ENCODE data around the gene TMEM69.
"Not testable (repeated sequence)": the region's sequence is repeated elsewhere in the genome, so short reads cannot be mapped to it uniquely, and the experiment has no call there.

TMEM69 gene

GRCh38 chr1:45677751-45678245 lies 10.2 kb upstream of the TMEM69 start:
- H3K4me1 ChIP-seq (ENCODE audit: control insufficient read depth, insufficient read depth, low read length) = peaks cover 12% of the 10 kb centered on the region
- no peak overlapping the region for H3K27ac ChIP-seq (ENCODE audit: low read length)
- no peaks in the 10 kb centered on the region for H3K27me3 ChIP-seq (ENCODE audit: control insufficient read depth in 1 of 2, insufficient read depth in 2 of 2, low read length in 2 of 2)
- H3K4me3 ChIP-seq (ENCODE audit: low read length in 2 of 2) = no peak overlapping the region
- peaks cover 0 to 3% of the 10 kb centered on the region in 2 donors for H3K36me3 ChIP-seq (ENCODE audit: control insufficient read depth in 2 of 2, insufficient read depth in 2 of 2, low read length in 2 of 2)
- no peaks in the 10 kb centered on the region for H3K9me3 ChIP-seq (ENCODE audit: control insufficient read depth in 2 of 2, low read length in 2 of 2)
- H3K9ac ChIP-seq (ENCODE audit: low read length in 2 of 2) = no peak overlapping the region

- no peak overlapping the region for H3K4me3 ChIP-seq (ENCODE audit: low read length in 2 of 2)
- H3K9me3 ChIP-seq (ENCODE audit: control insufficient read depth in 2 of 2, low read length in 2 of 2) = no peaks in the 10 kb centered on the region
- H3K27ac ChIP-seq (ENCODE audit: low read length) = no peak overlapping the region
- H3K27me3 ChIP-seq (ENCODE audit: control insufficient read depth in 1 of 2, insufficient read depth in 2 of 2, low read length in 2 of 2) = no peaks in the 10 kb centered on the region
- H3K4me1 ChIP-seq (ENCODE audit: control insufficient read depth, insufficient read depth, low read length) = peaks cover 12% of the 10 kb centered on the region
- peaks cover 0 to 3% of the 10 kb centered on the region in 2 donors for H3K36me3 ChIP-seq (ENCODE audit: control insufficient read depth in 2 of 2, insufficient read depth in 2 of 2, low read length in 2 of 2)
- H3K9ac ChIP-seq (ENCODE audit: low read length in 2 of 2) = no peak overlapping the region
These were observed 9.5 kb upstream of the TMEM69 start for GRCh38 chr1:45678489-45678888.

GRCh38 chr1:45679123-45679522 lies 8.9 kb upstream of the TMEM69 start:
- no peaks in the 10 kb centered on the region for H3K9me3 ChIP-seq (ENCODE audit: control insufficient read depth in 2 of 2, low read length in 2 of 2)
- H3K9ac ChIP-seq (ENCODE audit: low read length in 2 of 2) = no peak overlapping the region
- peak overlapping the region in 1 of 2 donors; percentile 27 for H3K4me3 ChIP-seq (ENCODE audit: low read length in 2 of 2)
- H3K27me3 ChIP-seq (ENCODE audit: control insufficient read depth in 1 of 2, insufficient read depth in 2 of 2, low read length in 2 of 2) = no peaks in the 10 kb centered on the region
- H3K4me1 ChIP-seq (ENCODE audit: control insufficient read depth, insufficient read depth, low read length) = peaks cover 12% of the 10 kb centered on the region
- no peak overlapping the region for H3K27ac ChIP-seq (ENCODE audit: low read length)
- H3K36me3 ChIP-seq (ENCODE audit: control insufficient read depth in 2 of 2, insufficient read depth in 2 of 2, low read length in 2 of 2) = peaks cover 0 to 3% of the 10 kb centered on the region in 2 donors

GRCh38 chr1:45682942-45683341 lies 5.0 kb upstream of the TMEM69 start:
- no peaks in the 10 kb centered on the region for H3K27me3 ChIP-seq (ENCODE audit: control insufficient read depth in 1 of 2, insufficient read depth in 2 of 2, low read length in 2 of 2)
- H3K27ac ChIP-seq (ENCODE audit: low read length) = no peak overlapping the region
- no peak overlapping the region for H3K4me3 ChIP-seq (ENCODE audit: low read length in 2 of 2)
- no peak overlapping the region for H3K9ac ChIP-seq (ENCODE audit: low read length in 2 of 2)
- no peaks in the 10 kb centered on the region for H3K9me3 ChIP-seq (ENCODE audit: control insufficient read depth in 2 of 2, low read length in 2 of 2)
- H3K36me3 ChIP-seq (ENCODE audit: control insufficient read depth in 2 of 2, insufficient read depth in 2 of 2, low read length in 2 of 2) = no peaks in the 10 kb centered on the region
- peaks cover 14% of the 10 kb centered on the region for H3K4me1 ChIP-seq (ENCODE audit: control insufficient read depth, insufficient read depth, low read length)

- Histone ChIP-seq H3K27ac (ENCODE audit: low read length) (no peak overlapping the region), H3K4me1 (ENCODE audit: control insufficient read depth, insufficient read depth, low read length) (peaks cover 18% of the 10 kb centered on the region), H3K27me3 (ENCODE audit: control insufficient read depth in 1 of 2, insufficient read depth in 2 of 2, low read length in 2 of 2) (no peaks in the 10 kb centered on the region), H3K36me3 (ENCODE audit: control insufficient read depth in 2 of 2, insufficient read depth in 2 of 2, low read length in 2 of 2) (no peaks in the 10 kb centered on the region), H3K4me3 (ENCODE audit: low read length in 2 of 2) (no peak overlapping the region), H3K9me3 (ENCODE audit: control insufficient read depth in 2 of 2, low read length in 2 of 2) (no peaks in the 10 kb centered on the region), H3K9ac (ENCODE audit: low read length in 2 of 2) (no peak overlapping the region)
These were observed 3.6 kb upstream of the TMEM69 start for GRCh38 chr1:45684402-45684801.

GRCh38 chr1:45685308-45686014 lies 2.5 kb upstream of the TMEM69 start:
- Histone ChIP-seq H3K36me3 (ENCODE audit: control insufficient read depth in 2 of 2, insufficient read depth in 2 of 2, low read length in 2 of 2) (peaks cover 0 to 3% of the 10 kb centered on the region in 2 donors), H3K9ac (ENCODE audit: low read length in 2 of 2) (peak overlapping the region; percentile 90 to 98), H3K27me3 (ENCODE audit: control insufficient read depth in 1 of 2, insufficient read depth in 2 of 2, low read length in 2 of 2) (no peaks in the 10 kb centered on the region), H3K4me3 (ENCODE audit: low read length in 2 of 2) (peak overlapping the region; percentile 92 to 100), H3K27ac (ENCODE audit: low read length) (peak overlapping the region; percentile 100), H3K9me3 (ENCODE audit: control insufficient read depth in 2 of 2, low read length in 2 of 2) (no peaks in the 10 kb centered on the region), H3K4me1 (ENCODE audit: control insufficient read depth, insufficient read depth, low read length) (peaks cover 22% of the 10 kb centered on the region)

GRCh38 chr1:45686015-45686287 lies 2.0 kb upstream of the TMEM69 start:
- peaks cover 22% of the 10 kb centered on the region for H3K4me1 ChIP-seq (ENCODE audit: control insufficient read depth, insufficient read depth, low read length)
- peak overlapping the region; percentile 92 to 100 for H3K4me3 ChIP-seq (ENCODE audit: low read length in 2 of 2)
- peak overlapping the region; percentile 100 for H3K27ac ChIP-seq (ENCODE audit: low read length)

GRCh38 chr1:45686288-45687013 lies 1.5 kb upstream of the TMEM69 start, which contains the start of gene GPBP1L1:
Gene GPBP1L1 (minus strand): TSS chr1:45686533. CDS start chr1:45659087, 27,446 bp downstream.
- H3K9me3 ChIP-seq (ENCODE audit: control insufficient read depth in 2 of 2, low read length in 2 of 2) = no peaks in the 10 kb centered on the region
- peak within 1 kb of the TSS; percentile 92 to 100 for H3K4me3 ChIP-seq (ENCODE audit: low read length in 2 of 2)
- peak within 1 kb of the TSS; percentile 100 for H3K27ac ChIP-seq (ENCODE audit: low read length)
- H3K36me3 ChIP-seq (ENCODE audit: control insufficient read depth in 2 of 2, insufficient read depth in 2 of 2, low read length in 2 of 2) = peaks cover 0 to 6% of the 10 kb centered on the region in 2 donors
- H3K4me1 ChIP-seq (ENCODE audit: control insufficient read depth, insufficient read depth, low read length) = peaks cover 22% of the 10 kb centered on the region
- peak within 1 kb of the TSS; percentile 95 to 98 for H3K9ac ChIP-seq (ENCODE audit: low read length in 2 of 2)
- H3K27me3 ChIP-seq (ENCODE audit: control insufficient read depth in 1 of 2, insufficient read depth in 2 of 2, low read length in 2 of 2) = no peaks in the 10 kb centered on the region

More at GRCh38 chr1:45686015-45686287, 2.0 kb upstream of the TMEM69 start:
- Histone ChIP-seq H3K9ac (ENCODE audit: low read length in 2 of 2) (peak overlapping the region; percentile 90 to 98), H3K27me3 (ENCODE audit: control insufficient read depth in 1 of 2, insufficient read depth in 2 of 2, low read length in 2 of 2) (no peaks in the 10 kb centered on the region), H3K36me3 (ENCODE audit: control insufficient read depth in 2 of 2, insufficient read depth in 2 of 2, low read length in 2 of 2) (peaks cover 0 to 3% of the 10 kb centered on the region in 2 donors), H3K9me3 (ENCODE audit: control insufficient read depth in 2 of 2, low read length in 2 of 2) (no peaks in the 10 kb centered on the region)

GRCh38 chr1:45687014-45687753 lies 797 bp upstream of the TMEM69 start:
- H3K4me1 ChIP-seq (ENCODE audit: control insufficient read depth, insufficient read depth, low read length) = peaks cover 22% of the 10 kb centered on the region
- H3K9me3 ChIP-seq (ENCODE audit: control insufficient read depth in 2 of 2, low read length in 2 of 2) = no peaks in the 10 kb centered on the region
- peaks cover 0 to 6% of the 10 kb centered on the region in 2 donors for H3K36me3 ChIP-seq (ENCODE audit: control insufficient read depth in 2 of 2, insufficient read depth in 2 of 2, low read length in 2 of 2)
- H3K27ac ChIP-seq (ENCODE audit: low read length) = peak overlapping the region; percentile 100
- peak overlapping the region; percentile 95 to 98 for H3K9ac ChIP-seq (ENCODE audit: low read length in 2 of 2)
- H3K4me3 ChIP-seq (ENCODE audit: low read length in 2 of 2) = peak overlapping the region; percentile 90 to 100
- no peaks in the 10 kb centered on the region for H3K27me3 ChIP-seq (ENCODE audit: control insufficient read depth in 1 of 2, insufficient read depth in 2 of 2, low read length in 2 of 2)

- H3K27ac ChIP-seq (ENCODE audit: low read length); H3K9me3 ChIP-seq (ENCODE audit: control insufficient read depth in 2 of 2, low read length in 2 of 2); H3K27me3 ChIP-seq (ENCODE audit: control insufficient read depth in 1 of 2, insufficient read depth in 2 of 2, low read length in 2 of 2); H3K4me3 ChIP-seq (ENCODE audit: low read length in 2 of 2); H3K4me1 ChIP-seq (ENCODE audit: control insufficient read depth, insufficient read depth, low read length); H3K9ac ChIP-seq (ENCODE audit: low read length in 2 of 2): not testable (repeated sequence)
- H3K36me3 ChIP-seq (ENCODE audit: control insufficient read depth in 2 of 2, insufficient read depth in 2 of 2, low read length in 2 of 2) = peaks cover 18 to 22% of the 10 kb centered on the region in 2 donors
These were observed 5.8 kb downstream of the TMEM69 start for GRCh38 chr1:45693811-45694210.
